ENCODE measurements around the gene SLC24A3. TPM values are rescaled to one million over a fixed set of nuclear protein-coding genes. Genes with fewer than 3 reads are reported as not detected.

Gene SLC24A3
- total RNA-seq, 4 donors from 2014 or later = 4.2 to 6.4 (median 5.6) TPM

- DNase-seq (ENCODE audit: low spot score in 2 of 2) = no peak
- no peaks in the 10 kb centered on the region for H3K36me3 ChIP-seq
- H3K27ac ChIP-seq = no peak overlapping the region
- no peaks in the 10 kb centered on the region for H3K4me1 ChIP-seq
- 96% methylated on average over 4 of the region's 5 CpGs for WGBS
- H3K9me3 ChIP-seq = no peaks in the 10 kb centered on the region
- TF ChIP-seq POLR2A (IDR thresholded peaks at IDR 0.05) (no peak), POLR2AphosphoS5 (IDR thresholded peaks at IDR 0.05) (no peak), EP300 (IDR thresholded peaks at IDR 0.05) (no peak), CTCF (IDR thresholded peaks at IDR 0.05) (no peak)
- no peaks in the 10 kb centered on the region for H3K27me3 ChIP-seq
- H3K4me3 ChIP-seq = no peak overlapping the region
Measured at GRCh38 chr20:19617256-19617655, 404.8 kb downstream of the SLC24A3 start.

DNA sequence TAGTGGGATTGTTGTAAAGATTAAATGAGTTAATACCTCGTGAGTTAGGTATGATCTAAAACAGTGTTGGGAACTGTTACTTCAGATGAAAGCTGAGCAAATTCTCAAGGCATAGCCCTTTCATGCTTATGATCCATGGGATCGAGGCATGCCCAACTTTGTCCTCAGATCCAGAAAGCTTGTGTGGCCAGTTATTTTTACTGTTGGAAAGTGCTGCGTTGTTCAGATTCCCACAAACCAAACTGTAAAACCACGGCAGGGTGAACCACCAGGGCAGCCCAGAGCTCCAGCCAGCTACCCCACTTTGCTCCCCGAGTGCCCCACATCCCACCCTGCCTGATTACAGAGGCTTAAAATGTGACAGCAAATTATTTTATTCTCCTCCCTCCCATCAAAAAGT lies 406.3 kb downstream of the SLC24A3 start:
- 88% methylated on average over 5 of the region's 5 CpGs for WGBS
- no peaks in the 10 kb centered on the region for H3K9me3 ChIP-seq
- H3K4me3 ChIP-seq = no peak overlapping the region
- H3K27ac ChIP-seq = no peak overlapping the region
- H3K36me3 ChIP-seq = no peaks in the 10 kb centered on the region
- no peak for DNase-seq (ENCODE audit: low spot score in 2 of 2)
- H3K4me1 ChIP-seq = no peaks in the 10 kb centered on the region
- TF ChIP-seq EP300 (IDR thresholded peaks at IDR 0.05) (no peak), CTCF (IDR thresholded peaks at IDR 0.05) (no peak), POLR2A (IDR thresholded peaks at IDR 0.05) (no peak), POLR2AphosphoS5 (IDR thresholded peaks at IDR 0.05) (no peak)
- no peaks in the 10 kb centered on the region for H3K27me3 ChIP-seq

DNA sequence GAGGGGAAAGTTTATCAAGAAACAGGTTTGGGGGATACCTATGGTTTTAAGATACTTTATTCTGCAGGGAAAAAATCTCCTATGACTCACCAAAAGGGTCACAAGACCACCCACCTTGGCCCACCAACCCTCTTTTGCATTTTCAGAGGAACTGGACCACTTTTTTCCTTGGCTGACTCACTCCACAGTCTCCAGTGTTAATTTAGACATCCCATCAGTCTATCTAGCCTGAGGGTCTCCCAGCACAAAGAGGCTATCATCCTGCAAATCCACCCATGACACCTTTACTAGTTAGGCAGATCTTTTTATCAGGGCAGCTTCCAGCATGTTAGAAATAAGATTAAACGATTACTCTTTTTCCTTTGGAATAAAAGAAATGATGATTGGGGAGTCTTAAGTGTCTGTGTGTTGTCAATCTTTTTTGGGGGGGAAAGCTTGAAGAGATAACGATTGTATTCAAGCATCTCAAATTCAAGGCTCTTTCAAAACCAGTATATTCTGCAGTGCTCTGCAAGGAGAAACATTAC lies 407.5 kb downstream of the SLC24A3 start:
- no peak overlapping the region for H3K27ac ChIP-seq
- TF ChIP-seq POLR2A (IDR thresholded peaks at IDR 0.05) (no peak), EP300 (IDR thresholded peaks at IDR 0.05) (no peak), CTCF (IDR thresholded peaks at IDR 0.05) (no peak), POLR2AphosphoS5 (IDR thresholded peaks at IDR 0.05) (no peak)
- no peaks in the 10 kb centered on the region for H3K36me3 ChIP-seq
- H3K27me3 ChIP-seq = no peaks in the 10 kb centered on the region
- no peaks in the 10 kb centered on the region for H3K4me1 ChIP-seq
- no peaks in the 10 kb centered on the region for H3K9me3 ChIP-seq
- DNase-seq (ENCODE audit: low spot score in 2 of 2) = no peak
- 41% methylated on average over 2 of the region's 2 CpGs for WGBS
- H3K4me3 ChIP-seq = no peak overlapping the region

DNA sequence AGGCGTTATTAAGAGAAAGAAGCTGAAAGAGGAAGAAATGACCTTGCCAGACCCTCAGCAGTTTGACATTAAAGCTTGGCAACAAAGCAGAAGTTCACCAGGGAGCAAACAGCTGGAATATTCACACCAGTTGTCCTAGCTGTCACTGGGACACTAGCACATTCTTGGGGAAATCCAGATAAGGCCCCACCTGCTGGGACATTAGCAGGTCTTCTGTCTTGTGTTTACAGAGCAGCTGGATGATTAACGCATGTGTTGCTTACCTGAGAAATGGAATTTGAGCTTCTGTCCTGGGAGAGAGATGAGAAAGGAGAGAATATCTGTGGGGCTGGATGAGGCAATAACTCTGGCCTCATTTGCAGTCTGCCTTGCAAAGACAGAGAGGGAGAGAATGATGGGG lies 408.0 kb downstream of the SLC24A3 start:
- Histone ChIP-seq H3K4me1 (no peaks in the 10 kb centered on the region), H3K9me3 (no peaks in the 10 kb centered on the region), H3K4me3 (no peak overlapping the region), H3K27ac (no peak overlapping the region), H3K36me3 (no peaks in the 10 kb centered on the region), H3K27me3 (no peaks in the 10 kb centered on the region)
- WGBS = 43% methylated on average over 2 of the region's 2 CpGs
- no peak for DNase-seq (ENCODE audit: low spot score in 2 of 2)
- no peak for TF ChIP-seq POLR2A (IDR thresholded peaks at IDR 0.05)
- TF ChIP-seq CTCF (IDR thresholded peaks at IDR 0.05) = no peak
- TF ChIP-seq EP300 (IDR thresholded peaks at IDR 0.05) = no peak
- no peak for TF ChIP-seq POLR2AphosphoS5 (IDR thresholded peaks at IDR 0.05)

- no peak overlapping the region for H3K27ac ChIP-seq
- H3K4me3 ChIP-seq = no peak overlapping the region
- no peaks in the 10 kb centered on the region for H3K4me1 ChIP-seq
- H3K9me3 ChIP-seq = no peaks in the 10 kb centered on the region
- no peaks in the 10 kb centered on the region for H3K36me3 ChIP-seq
- TF ChIP-seq EP300 (IDR thresholded peaks at IDR 0.05) (no peak), CTCF (IDR thresholded peaks at IDR 0.05) (no peak), POLR2AphosphoS5 (IDR thresholded peaks at IDR 0.05) (no peak), POLR2A (IDR thresholded peaks at IDR 0.05) (no peak)
- no peak for DNase-seq (ENCODE audit: low spot score in 2 of 2)
- H3K27me3 ChIP-seq = no peaks in the 10 kb centered on the region
- 94% methylated on average over 1 of the region's 1 CpG for WGBS
Measured at GRCh38 chr20:19621072-19621471, 408.6 kb downstream of the SLC24A3 start.

Measured in suprapubic skin (tissue), 4 donors.